WTC11 (cell line): ENCODE results near the gene RFX3. TPM values are rescaled to one million over a fixed set of nuclear protein-coding genes. Genes with fewer than 3 reads are reported as not detected.

ENCODE experiments used
- ARID4B ChIP-seq: sonication (generic); formaldehyde crosslinking; IDR thresholded peaks from 2 replicates; pipeline ENCODE4 v1.8.0; 2023; ENCODE audit warnings: missing genetic modification reagents, mild to moderate bottlenecking, borderline replicate concordance
- E2F1 ChIP-seq: sonication (generic); formaldehyde crosslinking; IDR thresholded peaks from 2 replicates; pipeline ENCODE4 v1.8.0; 2022; ENCODE audit warnings: mild to moderate bottlenecking, missing genetic modification reagents
- ETV6 ChIP-seq: sonication (generic); formaldehyde crosslinking; IDR thresholded peaks from 2 replicates; pipeline ENCODE4 v1.8.1; 2022; ENCODE audit warnings: mild to moderate bottlenecking, missing genetic modification reagents
- HMGA2 ChIP-seq: fragments of 250-450 bp; sonication (Bioruptor Pico); IDR thresholded peaks from 2 replicates; pipeline ENCODE4 v1.4.0; 2021; ENCODE audit warnings: mild to moderate bottlenecking, moderate library complexity
- JAZF1 ChIP-seq: fragments of 250-450 bp; sonication (Bioruptor Pico); IDR thresholded peaks from 2 replicates; pipeline ENCODE4 v1.9.0; 2021; ENCODE audit warnings: moderate library complexity, mild to moderate bottlenecking, inconsistent platforms
- SMAD4 ChIP-seq: sonication (generic); formaldehyde crosslinking; IDR thresholded peaks from 2 replicates; pipeline ENCODE4 v1.8.0; 2022; ENCODE audit warnings: mild to moderate bottlenecking, missing genetic modification reagents
- TEAD1 ChIP-seq: sonication (generic); formaldehyde crosslinking; IDR thresholded peaks from 2 replicates; pipeline ENCODE4 v1.8.0; 2022; ENCODE audit warnings: mild to moderate bottlenecking, missing genetic modification reagents
- ZBTB21 ChIP-seq: sonication (generic); formaldehyde crosslinking; IDR thresholded peaks from 2 replicates; pipeline ENCODE4 v1.8.1; 2023; ENCODE audit warnings: mild to moderate bottlenecking, missing genetic modification reagents, borderline replicate concordance
- ZNF219 ChIP-seq: sonication (generic); formaldehyde crosslinking; IDR thresholded peaks from 2 replicates; pipeline ENCODE4 v1.8.0; 2023; ENCODE audit warnings: missing genetic modification reagents, mild to moderate bottlenecking, borderline replicate concordance
- ZNF263 ChIP-seq: sonication (generic); formaldehyde crosslinking; IDR thresholded peaks from 2 replicates; pipeline ENCODE4 v1.8.1; 2022; ENCODE audit warnings: low read depth, mild to moderate bottlenecking, moderate library complexity, missing genetic modification reagents
- ZNF281 ChIP-seq: sonication (generic); formaldehyde crosslinking; IDR thresholded peaks from 2 replicates; pipeline ENCODE4 v1.8.0; 2023; ENCODE audit warnings: mild to moderate bottlenecking, missing genetic modification reagents
- ZNF317 ChIP-seq: sonication (generic); formaldehyde crosslinking; IDR thresholded peaks from 2 replicates; pipeline ENCODE4 v1.8.1; 2023; ENCODE audit warnings: low read depth, mild to moderate bottlenecking, moderate library complexity, missing genetic modification reagents, borderline replicate concordance
- total RNA-seq: library from RNA; stranded (reverse); gene quantifications from 3 replicates; pipeline ENCODE4 v1.2.3, GENCODE V29; 2021
- TF ChIP-seq, protein P1 (sequence below): sonication (generic); formaldehyde crosslinking; conservative IDR thresholded peaks from 2 replicates; pipeline ENCODE4 v1.8.1; 2023; ENCODE audit warnings: mild to moderate bottlenecking, low read depth, missing genetic modification reagents, moderate library complexity
- TF ChIP-seq, protein P2 (sequence below): fragments of 250-450 bp; sonication (Bioruptor Pico); IDR thresholded peaks from 2 replicates; pipeline ENCODE4 v1.8.0; 2021; ENCODE audit warnings: mild to moderate bottlenecking
- TF ChIP-seq, protein P3 (sequence below): sonication (generic); formaldehyde crosslinking; conservative IDR thresholded peaks from 2 replicates; pipeline ENCODE4 v1.8.1; 2022; ENCODE audit warnings: mild to moderate bottlenecking, missing genetic modification reagents
- TF ChIP-seq, protein P4 (sequence below): fragments of 250-450 bp; sonication (Bioruptor Pico); IDR thresholded peaks from 2 replicates; pipeline ENCODE4 v1.9.0; 2021; ENCODE audit warnings: mild to moderate bottlenecking
- TF ChIP-seq, protein P5 (sequence below): sonication (generic); formaldehyde crosslinking; IDR thresholded peaks from 2 replicates; pipeline ENCODE4 v1.8.1; 2022; ENCODE audit warnings: missing genetic modification reagents, borderline replicate concordance

RFX3 gene
- total RNA-seq, 1 experiment from 2014 or later = 13.7 TPM

DNA sequence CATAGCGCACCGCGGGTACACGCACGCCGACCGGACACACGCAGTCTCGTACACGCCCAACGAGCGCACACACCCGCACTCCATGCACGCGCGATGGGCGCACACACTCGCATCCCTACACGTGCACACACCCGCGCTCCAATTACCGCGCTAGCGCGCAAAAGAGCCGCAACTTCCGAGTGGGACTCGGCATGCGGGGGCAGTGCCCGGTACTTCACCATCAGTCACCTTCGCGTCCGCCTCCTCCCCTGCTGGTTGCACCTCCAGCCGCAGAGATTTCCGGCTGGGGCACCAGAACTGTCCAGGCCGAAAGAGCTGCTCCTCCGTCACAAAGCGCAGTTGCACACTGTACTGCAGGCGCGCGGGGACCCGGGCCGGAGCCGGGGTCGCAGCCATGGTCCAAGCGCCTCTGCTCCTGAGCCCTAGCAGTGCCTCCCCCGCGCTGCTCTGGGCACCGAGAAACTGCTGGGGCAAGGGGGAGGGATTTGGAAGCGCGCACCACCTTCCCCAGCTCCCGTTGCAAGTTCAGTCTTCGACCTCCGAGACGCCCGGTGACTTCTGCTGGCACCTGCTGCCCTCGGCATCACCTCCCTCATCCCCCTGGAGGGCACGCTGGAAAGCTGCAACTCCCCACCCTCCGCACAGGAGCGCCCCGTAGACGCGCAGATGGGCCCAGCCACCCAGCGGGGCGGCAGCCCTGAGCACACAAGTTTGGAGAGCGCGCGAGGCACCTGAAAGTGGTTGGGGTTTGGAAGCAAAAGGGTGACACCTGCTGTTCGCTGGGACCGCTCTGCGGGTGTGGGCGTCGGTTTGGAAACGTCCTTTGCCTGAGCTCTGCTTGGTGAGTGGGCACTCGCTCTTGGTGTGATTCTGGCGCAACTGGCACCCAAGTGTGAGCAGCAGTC, 344.5 kb downstream of the RFX3 start (continued):
- TF ChIP-seq, protein P1, sequence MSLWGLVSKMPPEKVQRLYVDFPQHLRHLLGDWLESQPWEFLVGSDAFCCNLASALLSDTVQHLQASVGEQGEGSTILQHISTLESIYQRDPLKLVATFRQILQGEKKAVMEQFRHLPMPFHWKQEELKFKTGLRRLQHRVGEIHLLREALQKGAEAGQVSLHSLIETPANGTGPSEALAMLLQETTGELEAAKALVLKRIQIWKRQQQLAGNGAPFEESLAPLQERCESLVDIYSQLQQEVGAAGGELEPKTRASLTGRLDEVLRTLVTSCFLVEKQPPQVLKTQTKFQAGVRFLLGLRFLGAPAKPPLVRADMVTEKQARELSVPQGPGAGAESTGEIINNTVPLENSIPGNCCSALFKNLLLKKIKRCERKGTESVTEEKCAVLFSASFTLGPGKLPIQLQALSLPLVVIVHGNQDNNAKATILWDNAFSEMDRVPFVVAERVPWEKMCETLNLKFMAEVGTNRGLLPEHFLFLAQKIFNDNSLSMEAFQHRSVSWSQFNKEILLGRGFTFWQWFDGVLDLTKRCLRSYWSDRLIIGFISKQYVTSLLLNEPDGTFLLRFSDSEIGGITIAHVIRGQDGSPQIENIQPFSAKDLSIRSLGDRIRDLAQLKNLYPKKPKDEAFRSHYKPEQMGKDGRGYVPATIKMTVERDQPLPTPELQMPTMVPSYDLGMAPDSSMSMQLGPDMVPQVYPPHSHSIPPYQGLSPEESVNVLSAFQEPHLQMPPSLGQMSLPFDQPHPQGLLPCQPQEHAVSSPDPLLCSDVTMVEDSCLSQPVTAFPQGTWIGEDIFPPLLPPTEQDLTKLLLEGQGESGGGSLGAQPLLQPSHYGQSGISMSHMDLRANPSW = no peak
- TF ChIP-seq ARID4B (CRISPR knock-in tag) = no peak
- TF ChIP-seq ZBTB21 (CRISPR knock-in tag) = peak; percentile 69
- TF ChIP-seq, protein P2, sequence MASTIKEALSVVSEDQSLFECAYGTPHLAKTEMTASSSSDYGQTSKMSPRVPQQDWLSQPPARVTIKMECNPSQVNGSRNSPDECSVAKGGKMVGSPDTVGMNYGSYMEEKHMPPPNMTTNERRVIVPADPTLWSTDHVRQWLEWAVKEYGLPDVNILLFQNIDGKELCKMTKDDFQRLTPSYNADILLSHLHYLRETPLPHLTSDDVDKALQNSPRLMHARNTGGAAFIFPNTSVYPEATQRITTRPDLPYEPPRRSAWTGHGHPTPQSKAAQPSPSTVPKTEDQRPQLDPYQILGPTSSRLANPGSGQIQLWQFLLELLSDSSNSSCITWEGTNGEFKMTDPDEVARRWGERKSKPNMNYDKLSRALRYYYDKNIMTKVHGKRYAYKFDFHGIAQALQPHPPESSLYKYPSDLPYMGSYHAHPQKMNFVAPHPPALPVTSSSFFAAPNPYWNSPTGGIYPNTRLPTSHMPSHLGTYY (CRISPR knock-in tag) = no peak
- TF ChIP-seq, protein P3, sequence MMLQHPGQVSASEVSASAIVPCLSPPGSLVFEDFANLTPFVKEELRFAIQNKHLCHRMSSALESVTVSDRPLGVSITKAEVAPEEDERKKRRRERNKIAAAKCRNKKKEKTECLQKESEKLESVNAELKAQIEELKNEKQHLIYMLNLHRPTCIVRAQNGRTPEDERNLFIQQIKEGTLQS (CRISPR knock-in tag) = no peak
- TF ChIP-seq, protein P4, sequence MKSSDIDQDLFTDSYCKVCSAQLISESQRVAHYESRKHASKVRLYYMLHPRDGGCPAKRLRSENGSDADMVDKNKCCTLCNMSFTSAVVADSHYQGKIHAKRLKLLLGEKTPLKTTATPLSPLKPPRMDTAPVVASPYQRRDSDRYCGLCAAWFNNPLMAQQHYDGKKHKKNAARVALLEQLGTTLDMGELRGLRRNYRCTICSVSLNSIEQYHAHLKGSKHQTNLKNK = no peak
- TF ChIP-seq TEAD1 (CRISPR knock-in tag) = no peak
- no peak for TF ChIP-seq SMAD4
- TF ChIP-seq ZNF317 (CRISPR knock-in tag) = no peak
- no peak for TF ChIP-seq JAZF1 (CRISPR knock-in tag)
- no peak for TF ChIP-seq E2F1 (CRISPR knock-in tag)
- no peak for TF ChIP-seq ZNF281 (CRISPR knock-in tag)
- TF ChIP-seq ZNF219 = no peak
- TF ChIP-seq ZNF263 = no peak
- TF ChIP-seq, protein P5, sequence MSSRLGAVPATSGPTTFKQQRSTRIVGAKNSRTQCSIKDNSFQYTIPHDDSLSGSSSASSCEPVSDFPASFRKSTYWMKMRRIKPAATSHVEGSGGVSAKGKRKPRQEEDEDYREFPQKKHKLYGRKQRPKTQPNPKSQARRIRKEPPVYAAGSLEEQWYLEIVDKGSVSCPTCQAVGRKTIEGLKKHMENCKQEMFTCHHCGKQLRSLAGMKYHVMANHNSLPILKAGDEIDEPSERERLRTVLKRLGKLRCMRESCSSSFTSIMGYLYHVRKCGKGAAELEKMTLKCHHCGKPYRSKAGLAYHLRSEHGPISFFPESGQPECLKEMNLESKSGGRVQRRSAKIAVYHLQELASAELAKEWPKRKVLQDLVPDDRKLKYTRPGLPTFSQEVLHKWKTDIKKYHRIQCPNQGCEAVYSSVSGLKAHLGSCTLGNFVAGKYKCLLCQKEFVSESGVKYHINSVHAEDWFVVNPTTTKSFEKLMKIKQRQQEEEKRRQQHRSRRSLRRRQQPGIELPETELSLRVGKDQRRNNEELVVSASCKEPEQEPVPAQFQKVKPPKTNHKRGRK (CRISPR knock-in tag) = no peak
- TF ChIP-seq ETV6 (CRISPR knock-in tag) = no peak
- TF ChIP-seq HMGA2 (CRISPR knock-in tag) = no peak
